Ishikawa (cell line): ENCODE results near the gene IGF2BP3.

Experiments
- CEBPB ChIP-seq: IDR thresholded peaks from 2 replicates; pipeline ENCODE4 v1.6.1; 2012
- CREB1 ChIP-seq: IDR thresholded peaks from 2 replicates; pipeline ENCODE4 v1.6.1; 2012; ENCODE audit warnings: low read depth
- EGR1 ChIP-seq: IDR thresholded peaks from 2 replicates; pipeline ENCODE4 v1.6.1; 2012
- EP300 ChIP-seq: IDR thresholded peaks from 2 replicates; pipeline ENCODE4 v1.6.1; 2012; ENCODE audit warnings: borderline replicate concordance
- FOXM1 ChIP-seq: IDR thresholded peaks from 2 replicates; pipeline ENCODE4 v1.6.1; 2012; ENCODE audit warnings: low read depth, borderline replicate concordance
- NFIC ChIP-seq: IDR thresholded peaks from 2 replicates; pipeline ENCODE4 v1.6.1; 2012
- RAD21 ChIP-seq: IDR thresholded peaks from 2 replicates; pipeline ENCODE4 v1.6.1; 2012; ENCODE audit warnings: low read depth
- REST ChIP-seq: IDR thresholded peaks from 2 replicates; pipeline ENCODE4 v1.6.1; 2012; ENCODE audit warnings: low read depth, mild to moderate bottlenecking
- TAF1 ChIP-seq: IDR thresholded peaks from 2 replicates; pipeline ENCODE4 v1.6.1; 2012; ENCODE audit warnings: low read depth, mild to moderate bottlenecking
- TCF12 ChIP-seq: IDR thresholded peaks from 2 replicates; pipeline ENCODE4 v1.6.1; 2012; ENCODE audit warnings: low read depth
- TEAD4 ChIP-seq: IDR thresholded peaks from 2 replicates; pipeline ENCODE4 v1.6.1; 2012
- YY1 ChIP-seq: IDR thresholded peaks from 2 replicates; pipeline ENCODE4 v1.6.1; 2012; ENCODE audit warnings: low read depth

DNA sequence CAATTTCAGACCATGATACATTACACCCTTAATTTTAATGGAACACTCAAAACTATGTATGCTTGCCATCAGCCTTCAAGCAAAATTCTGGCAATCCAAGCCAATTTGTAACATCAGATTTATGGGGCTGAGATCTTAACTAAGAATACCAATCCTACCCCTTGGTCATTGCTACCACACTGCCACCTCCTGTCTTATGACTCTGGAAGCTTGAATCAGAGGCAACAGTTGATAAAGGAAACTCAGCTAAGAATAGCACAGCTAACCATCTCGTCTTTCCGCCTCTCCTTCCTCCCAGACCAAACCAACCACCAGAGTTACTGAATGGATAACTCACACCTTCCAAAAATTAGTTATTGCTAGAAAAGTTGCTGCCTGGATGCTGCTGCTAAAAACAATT, 7.4 kb downstream of the IGF2BP3 start:
- TF ChIP-seq YY1 (no peak), REST (no peak), EP300 (no peak), EGR1 (no peak), CEBPB (no peak), RAD21 (peak; percentile 45), TCF12 (no peak), NFIC (no peak), CREB1 (no peak), FOXM1 (no peak), TEAD4 (no peak), TAF1 (no peak)
